ENCODE measurements around the gene AURKAIP1.
"Not testable (repeated sequence)": the region's sequence is repeated elsewhere in the genome, so short reads cannot be mapped to it uniquely, and the experiment has no call there.

AURKAIP1 gene

DNA sequence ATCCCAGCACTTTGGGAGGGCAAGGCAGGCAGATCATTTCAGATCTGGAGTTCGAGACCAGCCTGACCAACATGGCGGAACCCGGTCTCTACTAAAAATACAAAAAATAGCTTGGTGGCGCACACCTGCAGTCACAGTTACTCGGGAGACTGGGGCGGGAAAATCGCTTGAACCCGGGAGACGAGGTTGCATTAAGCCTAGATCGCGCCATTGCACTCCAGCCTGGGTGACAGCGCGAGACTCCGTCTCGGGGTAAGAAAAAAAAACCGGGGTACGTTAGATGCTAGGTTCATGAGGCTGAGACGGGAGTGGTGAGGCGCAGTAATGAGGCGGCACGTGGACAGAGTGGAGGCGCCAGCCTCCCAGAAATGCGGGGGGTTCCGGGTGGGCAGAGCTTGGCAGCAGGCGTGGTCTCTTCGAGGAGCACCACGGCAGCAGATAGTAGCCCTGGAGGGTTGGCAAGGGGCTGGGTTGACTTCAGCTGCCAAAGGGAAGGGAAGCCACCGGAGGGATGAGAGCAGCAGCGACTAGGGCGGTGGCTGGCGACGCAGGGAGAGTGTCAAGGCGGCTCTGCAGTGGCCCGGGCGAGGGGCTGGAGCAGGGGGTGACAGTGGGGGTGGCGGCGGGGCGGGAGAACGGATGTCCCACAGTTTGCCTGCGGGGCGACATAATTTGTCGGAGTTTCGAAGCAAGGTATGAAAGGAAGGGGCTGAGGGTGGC is 31.3 kb upstream of the AURKAIP1 start:
- DNase-seq, result no peak

DNA sequence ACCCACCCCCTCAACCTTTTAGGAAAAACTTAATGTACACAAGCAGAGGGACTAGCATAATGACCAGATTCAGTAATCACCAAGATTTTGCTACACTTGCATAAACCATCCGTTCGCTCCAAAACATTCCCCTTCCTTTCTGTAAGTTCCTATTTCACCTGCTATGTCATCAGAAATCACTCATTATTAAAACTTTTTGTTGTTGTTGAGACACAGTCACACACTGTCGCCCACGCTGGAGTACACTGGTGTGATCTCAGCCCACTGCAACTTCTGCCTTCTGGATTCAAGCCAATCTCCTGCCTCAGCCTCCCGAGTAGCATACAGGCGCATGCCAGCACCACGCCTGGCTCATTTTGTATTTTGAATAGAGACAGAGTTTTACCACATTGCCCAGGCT is 28.6 kb upstream of the AURKAIP1 start:
- no peak for DNase-seq

DNA sequence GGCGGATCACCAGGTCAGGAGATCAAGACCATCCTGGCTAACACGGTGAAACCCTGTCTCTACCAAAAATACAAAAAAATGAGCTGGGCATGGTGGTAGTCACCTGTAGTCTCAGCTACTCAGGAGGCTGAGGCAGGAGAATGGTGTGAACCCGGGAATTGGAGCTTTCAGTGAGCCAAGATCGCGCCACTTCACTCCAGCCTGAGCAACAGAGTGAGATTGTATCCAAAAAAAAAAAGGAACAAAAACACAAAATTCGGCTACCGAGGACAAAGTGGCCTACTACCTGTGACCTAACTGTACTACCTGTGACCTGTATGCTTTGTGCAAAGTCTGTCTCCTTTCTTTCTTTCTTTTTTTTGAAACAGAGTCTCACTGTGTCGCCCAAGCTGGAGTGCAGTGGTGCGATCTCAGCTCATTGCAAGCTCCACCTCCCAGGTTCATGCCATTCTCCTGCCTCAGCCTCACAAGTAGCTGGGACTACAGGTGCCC is 27.9 kb upstream of the AURKAIP1 start:
- not testable (repeated sequence) for DNase-seq

DNA sequence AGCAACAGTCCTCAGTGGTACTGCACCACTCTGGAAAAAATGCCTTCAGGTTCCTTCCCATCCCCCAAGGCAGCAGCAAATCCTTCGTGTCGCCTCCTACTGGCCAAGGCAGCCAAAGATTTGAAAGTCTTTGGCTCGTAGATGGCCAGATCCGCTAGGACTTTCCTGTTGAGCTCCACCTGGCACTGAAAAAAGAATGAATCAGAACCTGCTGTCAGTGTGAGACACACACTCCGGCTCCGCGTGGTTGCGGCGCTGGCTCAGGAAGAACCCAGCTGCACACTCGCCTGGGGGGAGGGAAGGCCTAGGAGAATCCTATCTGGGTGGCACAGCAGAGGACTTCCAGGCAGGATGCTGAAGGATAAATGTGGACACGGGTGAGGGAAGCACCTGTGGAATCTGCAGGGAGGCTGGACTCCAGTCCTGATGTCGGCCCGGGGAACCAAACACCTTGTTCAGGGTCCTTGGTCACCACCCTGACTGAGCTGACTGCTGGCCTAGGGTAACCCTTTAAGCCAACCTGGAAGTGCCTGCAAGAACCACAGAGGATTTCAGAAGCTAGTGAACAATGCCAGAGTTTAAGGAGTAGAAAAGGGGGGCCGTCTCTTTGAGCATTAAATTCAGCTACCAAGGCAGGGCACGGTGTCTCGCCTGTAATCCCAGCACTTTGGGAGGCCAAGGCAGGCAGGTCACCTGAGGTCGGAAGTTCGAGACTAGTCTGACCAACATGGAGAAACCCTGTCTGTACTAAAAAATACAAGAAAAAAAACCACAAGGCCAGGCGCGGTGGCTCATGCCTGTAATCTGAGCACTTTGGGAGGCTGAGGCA is 27.3 kb upstream of the AURKAIP1 start:
- no peak for DNase-seq

DNA sequence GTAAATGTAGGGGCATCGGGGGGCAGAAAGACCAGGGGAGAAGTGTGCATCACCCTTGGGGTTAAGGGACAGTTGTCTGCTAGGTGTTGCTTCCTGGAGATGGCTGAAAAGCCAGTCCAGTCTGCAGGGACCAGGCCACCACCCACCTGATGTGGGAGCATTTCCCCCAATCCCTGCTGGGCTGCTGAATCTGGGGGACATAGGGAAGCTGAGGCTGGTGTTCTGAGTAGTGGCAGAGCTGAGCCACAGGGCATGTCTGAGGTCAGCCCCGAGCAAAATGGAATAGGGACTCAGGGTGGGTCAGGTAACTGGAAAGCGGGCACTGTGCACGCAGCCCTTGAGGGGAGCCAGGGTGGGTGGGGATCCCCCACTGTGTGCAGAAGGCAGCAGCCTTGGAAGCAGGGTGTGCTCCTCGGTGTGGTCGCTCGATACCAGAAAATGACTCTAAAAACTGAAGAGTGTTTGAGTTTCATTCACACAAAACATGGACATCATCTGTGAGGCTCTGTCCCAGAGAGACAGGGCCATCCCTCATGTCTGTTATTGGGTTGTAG is 26.5 kb upstream of the AURKAIP1 start:
- DNase-seq, result no peak

DNA sequence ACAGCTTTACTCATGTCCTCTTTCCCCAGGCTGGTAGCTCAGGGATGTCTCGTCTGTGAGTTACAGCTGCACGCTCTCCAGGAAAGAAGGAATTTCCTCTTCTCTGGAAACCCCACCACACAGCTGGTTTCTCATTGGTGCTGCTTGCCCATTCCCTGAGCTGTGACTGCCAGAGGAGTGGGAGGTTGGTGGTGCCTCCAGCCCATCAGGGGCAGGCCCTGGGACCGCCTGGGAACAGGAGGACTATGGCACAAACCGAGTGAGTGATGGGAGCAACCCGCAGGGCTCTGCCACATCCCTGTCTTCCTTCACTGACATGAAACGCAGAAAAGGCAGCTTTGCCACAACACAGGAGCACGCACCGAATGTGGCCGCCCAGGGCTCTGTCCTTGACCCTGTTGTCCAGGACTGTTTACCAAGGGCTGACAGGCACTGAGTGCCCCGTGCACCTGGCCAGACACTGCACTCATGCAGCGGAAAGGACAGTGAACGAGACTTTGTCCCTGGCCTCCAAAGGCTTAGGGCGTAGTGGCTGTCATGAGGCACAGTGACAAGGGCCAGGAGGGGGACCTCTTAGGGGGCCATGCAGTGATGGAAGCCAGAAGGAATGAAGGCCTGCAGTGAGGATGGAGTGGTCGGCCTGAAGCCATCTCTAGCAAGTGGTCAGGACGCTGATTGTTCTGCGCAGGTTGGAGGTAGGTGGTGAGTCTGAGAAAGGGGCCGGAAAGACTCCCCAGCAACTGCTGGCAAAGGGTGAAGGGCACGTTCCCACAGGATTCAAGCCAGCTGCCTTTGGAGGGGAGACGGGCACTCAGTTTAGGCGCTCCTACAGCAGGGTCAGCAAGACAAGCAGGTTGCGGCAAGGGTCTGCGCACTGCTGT is 25.8 kb upstream of the AURKAIP1 start:
- no peak for DNase-seq

DNA sequence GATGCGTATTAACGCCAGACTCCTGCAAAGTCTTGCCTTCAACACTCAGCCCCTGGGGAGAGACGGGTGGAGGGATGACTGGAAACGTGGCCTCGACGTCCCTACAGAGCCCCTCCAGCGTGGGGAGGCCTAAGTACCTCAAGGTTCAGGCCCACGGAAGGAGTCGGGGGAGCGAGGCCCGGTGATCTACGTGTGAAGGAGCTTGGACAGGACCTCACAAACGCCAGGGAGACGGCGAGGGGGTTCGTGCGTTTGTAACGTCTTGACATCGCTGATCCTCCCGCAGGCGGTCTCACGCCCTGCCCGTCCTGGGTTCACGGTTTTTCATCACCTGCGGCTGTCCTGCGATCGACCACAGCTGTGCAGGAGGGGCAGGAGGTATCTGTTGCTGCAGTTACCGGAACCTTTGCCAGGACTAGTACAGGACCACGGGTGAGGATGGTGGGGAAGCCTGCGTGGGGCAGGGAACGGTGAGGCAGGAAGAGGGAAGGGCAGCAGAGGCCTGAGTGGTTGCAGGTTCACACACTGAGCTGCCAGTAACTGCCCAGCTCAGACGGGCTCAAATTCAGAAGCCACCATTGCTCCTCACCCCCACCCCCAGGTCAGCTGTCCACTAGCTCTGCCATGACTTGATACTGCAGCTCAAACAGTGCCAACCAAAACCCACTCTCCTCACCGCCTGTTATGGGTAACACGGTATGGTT is 25.0 kb upstream of the AURKAIP1 start:
- DNase-seq, result no peak

DNA sequence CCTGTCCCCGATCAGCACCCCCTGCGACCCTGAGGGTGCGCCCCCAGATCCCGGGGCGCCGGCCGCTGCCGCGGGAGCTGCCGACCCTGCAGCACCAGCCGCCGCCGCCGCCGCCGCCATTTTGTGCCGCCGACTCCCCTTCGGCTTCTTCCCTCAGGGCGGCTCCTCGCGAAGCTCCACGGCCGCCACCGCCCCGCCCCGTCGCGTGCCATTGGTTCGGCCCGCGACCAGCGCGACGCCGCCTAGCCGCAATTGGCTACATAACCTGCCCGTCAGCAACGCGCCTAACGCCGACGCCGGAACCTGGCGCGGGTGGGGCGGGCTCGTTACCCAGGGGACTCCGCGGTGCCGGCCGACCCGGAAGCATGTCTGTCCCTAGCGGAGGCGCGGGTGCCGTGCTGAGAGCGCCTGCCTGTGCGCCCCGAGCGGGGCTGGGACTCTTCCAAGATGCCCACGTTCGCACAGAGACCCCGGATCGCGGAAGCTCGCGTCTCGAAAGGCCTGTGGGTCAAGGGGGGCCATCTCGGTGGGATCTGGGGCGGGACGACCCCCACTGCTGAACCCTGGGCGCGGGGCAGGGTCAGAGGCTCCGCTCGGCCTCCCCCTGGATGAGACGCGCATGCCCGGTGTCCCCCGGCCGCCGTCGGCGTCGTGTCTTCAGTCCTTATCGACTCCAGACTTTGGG is 24.3 kb upstream of the AURKAIP1 start, which contains the start of gene CCNL2:
CCNL2 (minus strand) TSS at position 149 of the 685 bp plus-strand sequence; CDS start at position 120, 29 bp downstream.
- peak; percentile 89 for DNase-seq

DNA sequence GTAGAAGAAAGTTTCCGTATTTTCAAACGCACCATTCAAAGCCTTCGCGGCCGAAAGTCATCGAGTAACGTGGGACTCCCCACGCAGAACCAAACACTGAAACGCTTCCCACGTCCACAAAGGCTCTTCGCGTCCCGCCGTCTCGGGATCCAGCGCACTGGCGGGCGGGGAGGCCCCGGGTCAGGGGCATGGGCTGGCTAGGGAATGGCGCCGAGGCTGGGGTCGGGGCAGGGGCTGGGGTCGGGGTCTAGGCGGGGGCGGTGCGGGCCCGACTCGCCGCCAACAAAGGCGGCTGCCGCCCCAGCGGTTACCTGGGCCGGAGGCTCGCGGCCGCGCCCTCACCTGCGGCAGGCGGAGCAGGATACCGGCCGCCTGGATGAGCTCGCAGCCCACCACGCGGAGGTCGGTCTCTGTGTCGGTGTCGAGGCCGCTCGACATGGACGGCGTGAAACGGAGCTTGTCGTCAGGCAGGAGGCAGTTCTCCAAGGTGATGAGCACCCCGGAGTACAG is 23.7 kb upstream of the AURKAIP1 start:
- no peak for DNase-seq

DNA sequence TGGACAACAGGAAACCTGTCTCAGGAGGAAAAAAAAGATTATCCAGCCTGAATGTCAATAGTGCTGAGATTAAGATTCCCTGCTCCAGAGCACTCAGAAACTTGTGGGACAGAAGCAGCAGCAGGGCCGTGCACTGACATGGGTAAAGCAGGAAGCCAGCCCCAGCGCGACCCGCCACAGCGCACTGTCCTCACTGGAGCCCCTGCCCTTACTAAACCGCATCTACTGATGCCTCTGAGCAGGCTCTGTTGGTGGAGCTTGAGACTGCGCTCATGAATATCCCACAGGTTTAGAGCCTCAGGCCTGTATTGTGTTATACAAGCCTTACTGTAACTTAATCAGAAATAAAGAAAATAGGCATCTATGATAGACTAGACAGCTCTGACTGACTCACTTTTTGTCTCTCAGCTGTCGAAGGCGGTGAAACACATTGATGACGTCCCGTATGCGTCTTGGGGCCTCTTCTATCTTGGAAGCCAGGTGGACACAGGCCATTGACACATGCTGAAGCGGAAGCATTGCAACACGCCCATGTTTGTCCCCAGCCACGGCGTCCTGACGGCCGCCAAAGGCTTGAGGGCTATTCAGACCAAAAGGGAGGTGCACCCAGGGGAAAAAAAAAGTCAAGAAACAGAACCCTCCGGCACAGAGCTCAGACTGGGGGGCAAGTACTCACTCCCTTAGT is 23.0 kb upstream of the AURKAIP1 start:
- no peak for DNase-seq

DNA sequence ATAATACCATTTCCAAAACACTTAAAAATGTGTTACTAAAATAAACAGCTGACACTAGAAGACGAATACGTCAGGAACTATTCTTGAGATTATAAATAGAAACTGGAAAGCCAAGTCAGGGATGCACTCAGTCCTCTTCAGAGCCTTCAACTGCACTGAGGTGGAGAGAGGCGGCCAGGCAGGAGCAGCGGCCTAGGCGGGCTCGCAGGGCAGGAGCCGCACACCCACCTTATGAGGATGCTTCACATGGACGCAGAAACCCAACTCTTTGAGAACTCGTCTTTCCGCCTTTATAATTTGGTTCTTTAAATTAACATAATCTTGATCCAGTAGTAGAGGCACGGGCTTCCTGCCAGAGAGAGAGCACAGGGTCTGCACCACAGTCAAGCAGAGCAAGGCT is 20.2 kb upstream of the AURKAIP1 start:
- DNase-seq, result no peak

DNA sequence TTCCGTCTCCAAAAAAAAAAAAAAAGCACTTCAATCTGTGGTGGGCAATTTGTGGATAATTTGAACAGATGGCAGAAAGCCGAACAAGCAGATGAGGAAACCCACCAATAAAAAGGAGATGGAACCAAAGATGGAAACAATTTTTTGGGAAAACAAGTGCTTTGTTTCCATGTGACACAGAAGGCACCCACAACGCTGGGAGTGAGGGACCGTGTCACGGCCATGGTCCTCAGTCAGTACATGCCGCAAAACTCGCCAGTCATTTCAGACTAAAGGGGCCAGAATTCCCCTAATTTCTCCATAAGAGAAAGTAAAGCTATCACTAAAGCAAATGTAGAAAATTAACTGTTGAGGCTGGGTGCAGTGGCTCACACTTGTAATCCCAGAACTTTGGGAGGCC is 19.1 kb upstream of the AURKAIP1 start:
- DNase-seq, result no peak

DNA sequence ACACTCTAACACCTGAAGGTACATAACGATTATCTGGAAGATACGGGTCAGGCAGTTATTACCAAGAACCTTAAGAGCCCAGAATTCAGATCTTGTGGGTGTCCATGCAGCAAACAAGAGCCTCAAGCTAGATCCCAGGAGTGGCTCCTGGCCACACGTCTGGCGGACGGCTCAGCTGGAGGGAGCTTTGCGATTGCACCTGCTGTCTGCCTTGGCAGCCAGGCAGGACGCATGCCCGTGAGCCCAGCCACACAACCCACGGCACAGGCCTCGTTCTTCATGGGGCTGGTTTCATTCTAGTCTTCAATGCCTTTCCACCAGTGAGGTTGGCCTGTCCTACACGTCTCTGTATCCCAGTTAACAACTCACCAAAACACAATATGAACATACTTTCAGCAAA is 18.4 kb upstream of the AURKAIP1 start:
- no peak for DNase-seq

DNA sequence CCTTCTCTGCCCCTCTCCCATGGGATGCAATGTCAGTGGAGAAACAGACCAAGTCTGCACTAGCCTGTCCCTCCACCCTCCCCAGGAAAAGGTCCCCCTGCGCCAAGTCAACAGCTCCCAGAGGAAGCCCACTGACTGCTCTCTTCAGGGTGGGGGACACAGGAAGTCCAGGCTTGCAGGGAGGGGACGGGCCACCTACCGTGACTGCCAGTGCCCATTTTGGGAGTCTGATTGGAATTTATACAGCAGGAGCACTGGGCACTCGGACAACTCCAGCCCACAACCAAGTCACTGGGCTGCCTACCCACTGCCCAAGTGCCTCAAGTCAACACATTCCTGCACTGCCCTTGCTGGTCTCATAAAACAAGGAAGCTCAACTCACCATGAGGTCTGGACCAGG is 18.0 kb upstream of the AURKAIP1 start:
- DNase-seq, result no peak

DNA sequence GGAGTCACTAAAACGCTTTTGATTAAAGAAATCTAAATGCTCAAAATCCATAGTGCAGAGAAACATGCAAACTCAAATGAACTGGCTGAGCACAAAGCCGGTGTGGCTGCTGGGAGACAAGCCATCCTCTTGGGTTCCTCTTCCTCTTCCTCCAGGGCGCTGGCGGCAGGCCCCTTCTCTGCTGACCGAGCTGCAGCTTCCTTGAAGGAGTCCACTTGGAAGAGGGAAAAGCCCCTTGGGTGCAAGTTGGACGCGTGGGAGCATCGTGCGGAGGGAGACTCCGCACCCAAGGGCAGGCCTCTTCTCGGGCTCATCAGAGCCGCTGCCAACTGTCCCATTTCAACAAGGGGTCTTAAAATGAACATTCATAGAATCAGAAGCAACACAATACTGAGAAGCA is 16.2 kb upstream of the AURKAIP1 start:
- DNase-seq, result no peak

DNA sequence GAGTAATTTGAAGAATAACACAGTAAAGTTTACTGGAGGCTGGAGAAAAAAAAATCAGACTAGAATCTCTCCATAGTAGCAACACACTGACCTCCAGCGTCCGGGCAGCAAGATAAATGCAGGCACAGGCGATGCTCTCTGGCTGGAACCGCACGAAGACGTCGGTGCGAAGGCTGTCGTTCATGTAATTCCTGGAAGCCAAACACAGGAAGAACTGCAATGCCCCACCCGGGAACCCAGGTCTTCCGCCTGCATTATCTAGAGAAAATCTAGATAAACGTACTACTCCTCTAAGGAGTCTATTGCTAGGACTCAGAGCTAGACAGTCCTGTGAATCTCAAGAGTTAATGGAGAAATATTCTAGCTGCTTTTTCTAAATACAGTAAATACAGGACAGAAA is 15.7 kb upstream of the AURKAIP1 start:
- DNase-seq, result no peak

DNA sequence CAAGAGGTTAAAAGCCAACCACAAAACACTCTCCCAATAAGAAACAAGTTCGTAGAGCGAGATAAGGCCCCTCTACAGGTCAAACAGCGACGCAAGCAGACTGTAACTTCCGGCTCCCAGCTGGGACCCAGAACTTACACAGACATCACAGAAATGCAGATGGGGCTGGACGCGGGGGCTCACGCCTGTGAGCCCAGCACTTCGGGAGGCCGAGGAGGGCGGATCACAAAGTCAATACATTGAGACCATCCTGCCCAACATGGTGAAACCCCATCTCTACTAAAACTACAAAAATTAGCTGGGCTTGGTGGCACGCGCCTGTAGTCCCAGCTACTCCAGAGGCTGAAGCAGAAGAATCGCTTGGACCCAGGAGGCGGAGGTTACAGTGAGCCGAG is 13.1 kb upstream of the AURKAIP1 start:
- DNase-seq, result no peak

DNA sequence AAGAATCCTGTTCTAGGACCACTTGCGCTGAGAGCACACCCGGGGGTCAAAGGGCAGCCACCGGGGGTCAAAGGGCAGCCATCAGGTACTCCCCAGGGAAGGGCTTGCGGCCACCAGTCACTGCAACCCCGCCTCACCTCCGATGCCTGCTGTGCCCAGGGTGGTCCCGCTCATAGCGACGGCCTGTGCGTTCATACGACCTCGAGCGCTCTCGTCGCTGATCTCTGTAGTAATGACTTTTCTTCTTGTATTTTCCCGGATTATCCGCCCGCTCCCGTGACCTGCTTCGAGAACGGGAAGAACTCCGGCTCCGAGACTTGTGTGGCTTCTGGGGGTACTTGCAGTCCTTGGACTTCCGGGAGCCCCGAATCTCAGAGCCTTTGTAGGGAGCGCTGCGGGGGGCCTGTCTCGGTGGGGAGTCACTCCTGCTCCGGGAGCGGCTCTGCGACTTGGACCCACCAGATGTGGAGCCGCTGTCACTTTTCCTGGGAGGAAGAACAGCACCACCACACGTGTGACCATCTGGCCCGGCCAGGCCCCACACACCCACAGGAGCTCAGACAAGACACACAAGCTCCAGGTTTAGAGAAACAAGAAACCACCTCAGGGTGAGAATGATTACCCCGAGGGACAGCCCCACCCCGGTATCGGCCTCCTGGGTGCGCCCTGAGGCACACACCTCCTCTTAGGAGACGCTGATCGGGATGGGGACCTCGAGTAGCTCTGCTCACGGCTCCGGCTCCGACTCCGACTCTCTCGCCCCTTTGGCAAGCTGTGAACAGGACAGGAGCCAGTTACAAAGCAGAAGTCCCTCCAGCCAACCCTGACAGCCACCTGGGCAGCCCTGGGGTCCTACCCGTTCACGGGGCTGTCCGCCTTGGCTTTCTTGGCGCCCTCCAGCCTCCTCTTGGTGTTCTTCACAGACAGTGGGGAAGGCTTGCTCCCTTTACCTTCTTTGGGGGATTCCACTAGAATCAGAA is 12.4 kb upstream of the AURKAIP1 start:
- no peak for DNase-seq

DNA sequence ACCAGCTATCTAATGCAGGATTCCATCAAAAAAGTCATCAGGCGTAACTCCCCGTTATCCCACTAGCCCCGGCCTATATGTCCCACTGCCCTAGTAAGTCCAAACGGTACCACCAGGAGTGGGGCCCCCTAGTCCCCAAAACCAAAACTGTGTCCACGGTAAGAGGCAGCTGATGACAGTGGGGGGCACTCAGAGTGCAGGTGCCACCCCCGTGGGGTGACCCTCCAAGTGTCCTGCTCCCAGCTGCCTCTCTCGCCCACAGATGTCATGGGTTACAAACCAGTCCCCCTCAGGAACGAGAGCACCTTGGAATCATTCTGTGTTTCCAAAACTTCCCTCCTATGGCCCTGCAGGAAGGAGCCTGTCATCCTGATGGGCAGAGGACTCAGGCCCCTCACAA is 10.9 kb upstream of the AURKAIP1 start:
- no peak for DNase-seq
